Neural cell (in vitro differentiated cells): ENCODE results near the gene MAGEF1. TPM values are rescaled to one million over a fixed set of nuclear protein-coding genes. Genes with fewer than 3 reads are reported as not detected.
A peak's percentile ranks its signal among the peaks of the same experiment; 100 is the strongest.

Experiments
- H2AFZ ChIP-seq: fragments of 200-600, 300-800 bp; sonication (generic), shearing (Covaris generic); 2 replicates; pipeline ENCODE4 v1.6.0; 2014; ENCODE audit warnings: low read depth, mild to moderate bottlenecking, antibody characterized with exemption, low read length, moderate library complexity
- H3F3A ChIP-seq: fragments of 200-600 bp; shearing (Covaris generic); 2 replicates; pipeline ENCODE4 v1.6.1; 2016; ENCODE audit warnings: mild to moderate bottlenecking, moderate library complexity, mixed read lengths, antibody characterized with exemption, low read length; ENCODE audit not compliant: insufficient read depth, poor library complexity, severe bottlenecking
- H3K27ac ChIP-seq: fragments of 200-600, 300-800 bp; sonication (generic), shearing (Covaris generic); 2 replicates; pipeline ENCODE4 v1.5.1; 2014; ENCODE audit warnings: mild to moderate bottlenecking, low read length, moderate library complexity
- H3K27me3 ChIP-seq: fragments of 300-800, 200-600 bp; sonication (generic), shearing (Covaris generic); 2 replicates; pipeline ENCODE4 v1.6.0; 2014; ENCODE audit warnings: mild to moderate bottlenecking, low read depth, low read length, moderate library complexity; ENCODE audit not compliant: insufficient read depth
- H3K36me3 ChIP-seq: fragments of 300-800, 200-600 bp; sonication (generic), shearing (Covaris generic); 2 replicates; pipeline ENCODE4 v1.5.1; 2014; ENCODE audit warnings: mild to moderate bottlenecking, antibody characterized with exemption, low read length, moderate library complexity; ENCODE audit not compliant: insufficient read depth
- H3K4me2 ChIP-seq: fragments of 300-800, 200-600 bp; sonication (generic), shearing (Covaris generic); 2 replicates; pipeline ENCODE4 v1.6.0; 2014; ENCODE audit warnings: mild to moderate bottlenecking, low read length
- H3K4me3 ChIP-seq: fragments of 300-800, 200-600 bp; sonication (generic), shearing (Covaris generic); 2 replicates; pipeline ENCODE4 v1.5.1; 2014; ENCODE audit warnings: mild to moderate bottlenecking, low read length, moderate library complexity
- H3K79me2 ChIP-seq: fragments of 200-600 bp; shearing (Covaris generic); replicated peaks from 2 replicates; pipeline ENCODE4 v1.6.0; 2014; ENCODE audit warnings: mild to moderate bottlenecking, low read length, moderate library complexity; ENCODE audit not compliant: insufficient read depth
- H3K9ac ChIP-seq: fragments of 300-800, 200-600 bp; sonication (generic), shearing (Covaris generic); 2 replicates; pipeline ENCODE4 v1.6.1; 2016; ENCODE audit warnings: mild to moderate bottlenecking, low read length, mixed read lengths
- H3K9me2 ChIP-seq: fragments of 200-600 bp; shearing (Covaris generic); 2 replicates; pipeline ENCODE4 v1.6.1; 2016; ENCODE audit warnings: mild to moderate bottlenecking, low read length, mixed read lengths; ENCODE audit not compliant: insufficient read depth
- H3K9me3 ChIP-seq: fragments of 200-600, 300-800 bp; sonication (generic), shearing (Covaris generic); 2 replicates; pipeline ENCODE4 v1.6.1; 2016; ENCODE audit warnings: mild to moderate bottlenecking, mixed run types, low read length, moderate library complexity, mixed read lengths
- H4K20me1 ChIP-seq: fragments of 200-600 bp; shearing (Covaris generic); 2 replicates; pipeline ENCODE4 v1.6.1; 2016; ENCODE audit warnings: mild to moderate bottlenecking, mixed run types; ENCODE audit not compliant: insufficient read depth
- EP300 ChIP-seq: fragments of 450-650 bp; conservative IDR thresholded peaks from 2 replicates; pipeline ENCODE4 v1.6.1; 2014; ENCODE audit warnings: antibody characterized with exemption, mild to moderate bottlenecking, moderate library complexity; ENCODE audit not compliant: poor library complexity, severe bottlenecking
- EZH2 ChIP-seq: fragments of 200-600, 300-800 bp; shearing (Covaris generic), sonication (generic); IDR thresholded peaks from 2 replicates; pipeline ENCODE4 v1.6.1; 2014; ENCODE audit warnings: antibody characterized with exemption, low read length, borderline replicate concordance, mild to moderate bottlenecking; ENCODE audit not compliant: insufficient read depth, poor library complexity, severe bottlenecking
- MXI1 ChIP-seq: fragments of 450-650 bp; conservative IDR thresholded peaks from 2 replicates; pipeline ENCODE4 v1.6.1; 2014; ENCODE audit warnings: antibody characterized with exemption, mild to moderate bottlenecking; ENCODE audit not compliant: poor library complexity, severe bottlenecking
- POLR2AphosphoS5 ChIP-seq: IDR thresholded peaks from 2 replicates; pipeline ENCODE4 v1.6.1; 2012
- RAD21 ChIP-seq: fragments of 450-650 bp; conservative IDR thresholded peaks from 2 replicates; pipeline ENCODE4 v1.6.1; 2014; ENCODE audit warnings: antibody characterized with exemption, mild to moderate bottlenecking, moderate library complexity
- SMC3 ChIP-seq: fragments of 450-650 bp; conservative IDR thresholded peaks from 2 replicates; pipeline ENCODE4 v1.6.1; 2014; ENCODE audit warnings: antibody characterized with exemption, mild to moderate bottlenecking, moderate library complexity; ENCODE audit not compliant: poor library complexity
- TAF1 ChIP-seq: IDR thresholded peaks from 2 replicates; pipeline ENCODE4 v1.6.1; 2012; ENCODE audit warnings: low read depth
- polyA plus RNA-seq: library from polyadenylated mRNA; depleted of rRNA; stranded (reverse); fragments of >200 nt; gene quantifications from 2 replicates; pipeline ENCODE4 v1.2.3, GENCODE V29; 2014
- TF ChIP-seq, protein P1 (sequence below): fragments of 450-650 bp; IDR thresholded peaks from 2 replicates; pipeline ENCODE4 v1.5.1; 2014; ENCODE audit warnings: antibody characterized with exemption, mild to moderate bottlenecking, moderate library complexity; ENCODE audit not compliant: poor library complexity, severe bottlenecking
- TF ChIP-seq, protein P2 (sequence below): IDR thresholded peaks from 2 replicates; pipeline ENCODE4 v1.6.1; 2012; ENCODE audit warnings: borderline replicate concordance

Gene MAGEF1
- polyA plus RNA-seq, 1 donor from 2014 or later = 103 TPM

DNA sequence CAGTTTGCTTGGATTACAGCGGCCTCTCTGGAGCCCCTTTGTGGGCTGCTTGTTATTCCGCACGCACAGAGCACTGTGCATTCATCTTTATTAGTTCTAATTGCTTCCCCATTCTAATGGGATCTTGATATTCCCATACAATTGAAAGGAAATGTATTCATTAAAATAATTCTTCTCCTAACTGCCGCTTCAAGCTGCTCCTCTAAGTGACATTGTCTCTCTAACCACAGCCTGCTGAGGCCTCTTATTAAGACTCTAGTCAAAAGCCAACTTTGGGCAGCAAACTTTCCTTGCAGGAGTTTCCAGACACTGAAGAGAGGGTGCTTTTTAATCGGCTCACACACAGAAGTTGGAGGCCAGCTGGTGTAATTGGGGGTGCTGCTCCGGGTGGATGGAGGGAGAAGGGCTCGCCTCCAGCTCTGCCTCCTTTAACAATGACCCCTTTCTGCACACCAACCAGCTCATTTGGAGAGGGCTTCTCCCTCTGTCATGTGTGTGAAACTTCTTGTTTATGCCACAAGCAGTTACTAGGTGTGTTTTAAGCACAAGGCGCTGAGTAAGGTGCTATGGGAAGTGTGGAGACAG, 5.6 kb upstream of the MAGEF1 start:
- Histone ChIP-seq H3K4me2 (no peak overlapping the region), H3K36me3 (no peaks in the 10 kb centered on the region), H4K20me1 (no peaks in the 10 kb centered on the region), H2AFZ (no peak overlapping the region), H3K79me2 (no peaks in the 10 kb centered on the region), H3K9ac (no peak overlapping the region), H3K27ac (no peak overlapping the region), H3F3A (no peaks in the 10 kb centered on the region), H3K9me3 (no peaks in the 10 kb centered on the region), H3K4me3 (no peak overlapping the region), H3K27me3 (no peaks in the 10 kb centered on the region), H3K9me2 (no peaks in the 10 kb centered on the region)
- TF ChIP-seq, protein P1, sequence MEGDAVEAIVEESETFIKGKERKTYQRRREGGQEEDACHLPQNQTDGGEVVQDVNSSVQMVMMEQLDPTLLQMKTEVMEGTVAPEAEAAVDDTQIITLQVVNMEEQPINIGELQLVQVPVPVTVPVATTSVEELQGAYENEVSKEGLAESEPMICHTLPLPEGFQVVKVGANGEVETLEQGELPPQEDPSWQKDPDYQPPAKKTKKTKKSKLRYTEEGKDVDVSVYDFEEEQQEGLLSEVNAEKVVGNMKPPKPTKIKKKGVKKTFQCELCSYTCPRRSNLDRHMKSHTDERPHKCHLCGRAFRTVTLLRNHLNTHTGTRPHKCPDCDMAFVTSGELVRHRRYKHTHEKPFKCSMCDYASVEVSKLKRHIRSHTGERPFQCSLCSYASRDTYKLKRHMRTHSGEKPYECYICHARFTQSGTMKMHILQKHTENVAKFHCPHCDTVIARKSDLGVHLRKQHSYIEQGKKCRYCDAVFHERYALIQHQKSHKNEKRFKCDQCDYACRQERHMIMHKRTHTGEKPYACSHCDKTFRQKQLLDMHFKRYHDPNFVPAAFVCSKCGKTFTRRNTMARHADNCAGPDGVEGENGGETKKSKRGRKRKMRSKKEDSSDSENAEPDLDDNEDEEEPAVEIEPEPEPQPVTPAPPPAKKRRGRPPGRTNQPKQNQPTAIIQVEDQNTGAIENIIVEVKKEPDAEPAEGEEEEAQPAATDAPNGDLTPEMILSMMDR = peak; percentile 2
- no peak for TF ChIP-seq EP300
- TF ChIP-seq EZH2 = no peak
- no peak for TF ChIP-seq MXI1
- peak; percentile 17 for TF ChIP-seq SMC3
- TF ChIP-seq, protein P2, sequence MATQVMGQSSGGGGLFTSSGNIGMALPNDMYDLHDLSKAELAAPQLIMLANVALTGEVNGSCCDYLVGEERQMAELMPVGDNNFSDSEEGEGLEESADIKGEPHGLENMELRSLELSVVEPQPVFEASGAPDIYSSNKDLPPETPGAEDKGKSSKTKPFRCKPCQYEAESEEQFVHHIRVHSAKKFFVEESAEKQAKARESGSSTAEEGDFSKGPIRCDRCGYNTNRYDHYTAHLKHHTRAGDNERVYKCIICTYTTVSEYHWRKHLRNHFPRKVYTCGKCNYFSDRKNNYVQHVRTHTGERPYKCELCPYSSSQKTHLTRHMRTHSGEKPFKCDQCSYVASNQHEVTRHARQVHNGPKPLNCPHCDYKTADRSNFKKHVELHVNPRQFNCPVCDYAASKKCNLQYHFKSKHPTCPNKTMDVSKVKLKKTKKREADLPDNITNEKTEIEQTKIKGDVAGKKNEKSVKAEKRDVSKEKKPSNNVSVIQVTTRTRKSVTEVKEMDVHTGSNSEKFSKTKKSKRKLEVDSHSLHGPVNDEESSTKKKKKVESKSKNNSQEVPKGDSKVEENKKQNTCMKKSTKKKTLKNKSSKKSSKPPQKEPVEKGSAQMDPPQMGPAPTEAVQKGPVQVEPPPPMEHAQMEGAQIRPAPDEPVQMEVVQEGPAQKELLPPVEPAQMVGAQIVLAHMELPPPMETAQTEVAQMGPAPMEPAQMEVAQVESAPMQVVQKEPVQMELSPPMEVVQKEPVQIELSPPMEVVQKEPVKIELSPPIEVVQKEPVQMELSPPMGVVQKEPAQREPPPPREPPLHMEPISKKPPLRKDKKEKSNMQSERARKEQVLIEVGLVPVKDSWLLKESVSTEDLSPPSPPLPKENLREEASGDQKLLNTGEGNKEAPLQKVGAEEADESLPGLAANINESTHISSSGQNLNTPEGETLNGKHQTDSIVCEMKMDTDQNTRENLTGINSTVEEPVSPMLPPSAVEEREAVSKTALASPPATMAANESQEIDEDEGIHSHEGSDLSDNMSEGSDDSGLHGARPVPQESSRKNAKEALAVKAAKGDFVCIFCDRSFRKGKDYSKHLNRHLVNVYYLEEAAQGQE = no peak
- TF ChIP-seq TAF1 = peak; percentile 3
- no peak for TF ChIP-seq POLR2AphosphoS5
- TF ChIP-seq RAD21 = peak; percentile 18

DNA sequence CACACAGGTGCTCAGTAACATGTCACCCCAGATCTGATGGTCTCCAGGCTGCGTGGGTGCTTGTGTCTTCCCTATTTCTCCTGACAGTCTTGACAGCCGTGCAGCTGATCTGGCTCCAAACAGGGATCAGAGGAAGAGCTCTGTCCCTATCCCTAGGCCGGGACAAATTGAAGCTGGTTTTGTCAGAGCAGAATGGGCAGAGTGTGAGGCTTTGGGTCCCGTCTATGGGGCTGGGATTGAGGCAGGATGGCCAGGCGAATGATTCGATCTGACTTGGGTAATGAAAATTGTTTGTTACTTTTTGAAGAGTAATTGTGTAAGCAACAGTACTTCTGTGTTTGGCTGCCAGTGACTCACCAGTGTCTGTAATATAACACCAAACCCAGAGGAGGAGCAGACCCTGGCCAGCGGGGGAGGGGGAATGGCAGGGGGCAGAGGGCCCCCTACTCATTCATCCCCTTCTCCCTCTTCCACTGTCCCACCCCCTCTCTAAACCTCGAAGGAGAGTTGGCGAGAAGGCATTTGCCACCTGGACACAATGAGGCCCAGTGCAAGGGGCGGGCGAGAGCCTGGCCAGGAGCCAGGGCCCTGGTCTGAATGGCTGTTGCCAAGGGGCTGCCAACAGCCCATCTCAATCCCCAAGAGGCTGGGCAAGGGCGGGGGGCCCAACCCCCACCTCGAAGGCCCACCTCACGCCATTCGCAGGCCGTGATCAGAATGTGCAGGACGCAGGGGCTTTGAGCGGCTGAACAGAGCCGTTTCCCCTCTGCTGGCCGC, 4.9 kb upstream of the MAGEF1 start:
- no peak for TF ChIP-seq RAD21
- no peak for TF ChIP-seq SMC3
- TF ChIP-seq, protein P1 = peak; percentile 36
- peak; percentile 23 for TF ChIP-seq TAF1
- no peak for TF ChIP-seq EP300
- TF ChIP-seq EZH2 = no peak
- no peak for TF ChIP-seq POLR2AphosphoS5
- no peak for TF ChIP-seq MXI1
- TF ChIP-seq, protein P2 = no peak
- Histone ChIP-seq H3K27me3 (no peaks in the 10 kb centered on the region), H3K79me2 (no peaks in the 10 kb centered on the region), H3K9me2 (no peaks in the 10 kb centered on the region), H4K20me1 (no peaks in the 10 kb centered on the region), H3K36me3 (no peaks in the 10 kb centered on the region), H3F3A (no peaks in the 10 kb centered on the region), H3K4me2 (no peak overlapping the region), H3K9ac (no peak overlapping the region), H2AFZ (no peak overlapping the region), H3K27ac (no peak overlapping the region), H3K9me3 (no peaks in the 10 kb centered on the region), H3K4me3 (no peak overlapping the region)
